HepG2 (cell line): ENCODE data around the gene SYNE3. TPM values are rescaled to one million over a fixed set of nuclear protein-coding genes. Genes with fewer than 3 reads are reported as not detected.

Source experiments
- ATAC-seq: fragments of 200-7000 bp; cut with Tn5 transposase; 3 replicates; pipeline ENCODE4 v1.9.1; 2020; ENCODE audit warnings: mild to moderate bottlenecking, moderate library complexity
- BruUV-seq: library from RNA; stranded (reverse); fragments of 400-500 nt; replicated peaks from 2 replicates; lab custom pipeline; 2021; lab: Mats Ljungman, UMichigan
- CTCF ChIA-PET: fragments of 300-600 bp; formaldehyde crosslinking; extraction: SDS; loops from one replicate; lab custom pipeline; 2021; ENCODE audit warnings: low total read pairs, inconsistent platforms, low intra/inter-chr PET ratio; lab: Yijun Ruan, JAX
- POLR2A ChIA-PET: fragments of 350-600 bp; sonication (Branson Sonifier 250); formaldehyde crosslinking; loops from one replicate; lab custom pipeline; 2020; ENCODE audit warnings: antibody characterized with exemption, inconsistent platforms; lab: Yijun Ruan, JAX
- DNase-seq: peaks from one replicate; pipeline ENCODE4 v3.0.0-alpha.2; 2015; ENCODE audit warnings: low spot score
- FAIRE-seq: peaks from 3 replicates; lab custom pipeline; 2011; peaks lifted over from hg19 to GRCh38; lab: Jason Lieb, UNC
- H2AFZ ChIP-seq: one replicate; pipeline ENCODE4 v1.6.1; 2011; ENCODE audit warnings: low read length, inconsistent platforms
- H3K27ac ChIP-seq: fragments of 300-600 bp; 3 replicates; pipeline ENCODE4 v1.8.0; 2011; ENCODE audit warnings: mixed run types, mild to moderate bottlenecking, mixed read lengths, low read length, inconsistent platforms; ENCODE audit not compliant: insufficient read depth; ENCODE audit errors: extremely low read length
- H3K27me3 ChIP-seq, 2 experiments: fragments of 200-600 bp in 1 of 2; 2 replicates in 1 of 2; 3 replicates in 1 of 2; pipeline versions ENCODE4 v1.6.0 to v1.8.0; 2011; ENCODE audit warnings: low read length in 2 of 2, mild to moderate bottlenecking in 2 of 2, moderate library complexity in 2 of 2, inconsistent platforms in 1 of 2; ENCODE audit not compliant: insufficient read depth in 2 of 2, control insufficient read depth in 1 of 2
- H3K36me3 ChIP-seq, 2 experiments: fragments of 200-600 bp in 1 of 2; replicated peaks in 1 of 2; 2 replicates in 1 of 2; 3 replicates in 1 of 2; pipeline versions ENCODE4 v1.5.1 to v1.8.0; 2011; ENCODE audit warnings: low read length in 2 of 2, inconsistent platforms in 1 of 2; ENCODE audit not compliant: insufficient read depth in 2 of 2, control insufficient read depth in 1 of 2
- H3K4me1 ChIP-seq: 2 replicates; pipeline ENCODE4 v1.5.1; 2012; ENCODE audit warnings: low read length, inconsistent platforms; ENCODE audit not compliant: insufficient read depth
- H3K4me2 ChIP-seq: 2 replicates; pipeline ENCODE4 v1.6.0; 2011; ENCODE audit warnings: low read depth, low read length, inconsistent platforms
- H3K4me3 ChIP-seq, 3 experiments: fragments of 200-600 bp in 1 of 3; sonication (generic), shearing (Covaris generic) in 1 of 3; replicated peaks in 1 of 3; 2 replicates each; pipeline ENCODE4 v1.5.1; 2011 to 2016; ENCODE audit warnings: low read length in 3 of 3, inconsistent platforms in 2 of 3, low read depth in 2 of 3, mild to moderate bottlenecking in 2 of 3, control low read depth in 1 of 3, mixed read lengths in 1 of 3; ENCODE audit not compliant: insufficient read depth in 1 of 3
- H3K79me2 ChIP-seq: one replicate; pipeline ENCODE4 v1.6.1; 2011; ENCODE audit warnings: low read length, inconsistent platforms; ENCODE audit not compliant: insufficient read depth
- H3K9ac ChIP-seq: 2 replicates; pipeline ENCODE4 v1.6.0; 2011; ENCODE audit warnings: mild to moderate bottlenecking, low read depth, low read length, inconsistent platforms; ENCODE audit not compliant: insufficient read depth
- H3K9me3 ChIP-seq: 2 replicates; pipeline ENCODE4 v1.5.1; 2012; ENCODE audit warnings: mild to moderate bottlenecking, low read length
- H4K20me1 ChIP-seq: 2 replicates; pipeline ENCODE4 v1.6.0; 2011; ENCODE audit warnings: inconsistent platforms, mild to moderate bottlenecking, low read length, moderate library complexity; ENCODE audit not compliant: insufficient read depth
- CAMTA2 ChIP-seq: sonication (generic); formaldehyde crosslinking; IDR thresholded peaks from 2 replicates; pipeline ENCODE4 v1.4.0; 2020; ENCODE audit warnings: mild to moderate bottlenecking, missing genetic modification reagents, borderline replicate concordance
- FOXA1 ChIP-seq, 2 experiments: fragments of 450-650 bp in 1 of 2; sonication (generic) in 1 of 2; formaldehyde crosslinking in 1 of 2; IDR thresholded peaks; 2 replicates each; pipeline versions ENCODE4 v1.4.0 to v1.6.1; 2016 to 2020; ENCODE audit warnings: missing genetic modification reagents in 1 of 2
- ZFY ChIP-seq: sonication (generic); formaldehyde crosslinking; IDR thresholded peaks from 2 replicates; pipeline ENCODE4 v1.4.0; 2020; ENCODE audit warnings: missing genetic modification reagents
- ZNF263 ChIP-seq: sonication (generic); formaldehyde crosslinking; IDR thresholded peaks from 2 replicates; pipeline ENCODE4 v1.4.0; 2020; ENCODE audit warnings: missing genetic modification reagents
- ZNF772 ChIP-seq: sonication (generic); formaldehyde crosslinking; IDR thresholded peaks from 2 replicates; pipeline ENCODE4 v1.5.0; 2020; ENCODE audit warnings: mild to moderate bottlenecking, missing genetic modification reagents
- WGBS: methylation state at CpG from one replicate; pipeline ENCODE4 v1.1.6; 2017; ENCODE audit warnings: low lambda C conversion rate; 5-methylcytosine and 5-hydroxymethylcytosine counted together
- in situ Hi-C: cut with HindIII; loops from 2 replicates; pipeline ENCODE4 v1.10.0; 2017; ENCODE audit warnings: low pct_unique_long_range_greater_than_20kb; ENCODE audit not compliant: extremely low pct_ligation_motif_present
- intact Hi-C: fragments of 100-400 bp; cut with micrococcal nuclease; formaldehyde crosslinking; loops from one replicate; pipeline ENCODE4 v1.10.0; 2022; ENCODE audit not compliant: unreplicated experiment
- polyA plus RNA-seq, 8 experiments: library from polyadenylated mRNA; depleted of rRNA in 3 of 8; stranded (reverse) in 7 of 8; unstranded in 1 of 8; fragments of >200 nt; fragmentation: Illumina TruSeq in 4 of 8; extraction: Trizol in 4 of 8; gene quantifications; 2 replicates each; pipeline versions ENCODE4 v1.2.1 to v1.2.3, GENCODE V29; 2011 to 2016; ENCODE audit warnings: low read depth in 4 of 8, missing spikeins in 1 of 8, mixed read lengths in 1 of 8; ENCODE audit not compliant: insufficient read depth in 1 of 8
- total RNA-seq, 5 experiments: library from RNA; depleted of rRNA; stranded (reverse); fragments of >200 nt; fragmentation: Illumina TruSeq; extraction: Trizol; gene quantifications; 2 replicates each; pipeline ENCODE4 v1.2.3, GENCODE V29; 2016; ENCODE audit warnings: low read depth in 1 of 5

The SYNE3 gene
- total and polyA plus RNA-seq, 2 of the 13 experiments (the other 11 are each of a cell fraction or from before 2014, with no cell fraction given): 7.8 to 8.0 TPM

- H3K4me1 ChIP-seq: peaks cover 71% of the 10 kb centered on the region
- intact Hi-C loops: no loop called here
- no peaks in the 10 kb centered on the region for H3K27me3 ChIP-seq
- FAIRE-seq: no peak
- H3K27ac ChIP-seq: no peak overlapping the region
- in situ Hi-C loops: no loop called here
- TF ChIP-seq FOXA1 (IDR thresholded peaks at IDR 0.05) (peak; percentile 48; the same call in 1 of the 2 replicates), FOXA1 (CRISPR knock-in tag; IDR thresholded peaks at IDR 0.05) (no peak), ZFY (CRISPR knock-in tag) (no peak)
- CTCF ChIA-PET: no interaction called here
- POLR2A ChIA-PET: interaction anchor here (1.9 kb wide), 1 partner anchor 8 kb away, joined by 7 read pairs; no protein-coding TSS in a partner anchor
- no peak overlapping the region for H3K4me2 ChIP-seq
- peaks cover 12 to 33% of the 10 kb centered on the region in 2 experiments for H3K36me3 ChIP-seq
- ATAC-seq: no peak
- no TSS peak for BruUV-seq
- no peak for DNase-seq
- no peak overlapping the region for H3K9ac ChIP-seq
- no peak overlapping the region for H3K4me3 ChIP-seq
- peaks cover 40% of the 10 kb centered on the region for H4K20me1 ChIP-seq
- WGBS: 80% methylated on average over 8 of the region's 8 CpGs
- H3K79me2 ChIP-seq: peaks cover 94% of the 10 kb centered on the region
- H3K9me3 ChIP-seq: no peaks in the 10 kb centered on the region
- H2AFZ ChIP-seq: no peak overlapping the region
Observed at GRCh38 chr14:95541932-95542930, 25.8 kb upstream of the SYNE3 start.

DNA sequence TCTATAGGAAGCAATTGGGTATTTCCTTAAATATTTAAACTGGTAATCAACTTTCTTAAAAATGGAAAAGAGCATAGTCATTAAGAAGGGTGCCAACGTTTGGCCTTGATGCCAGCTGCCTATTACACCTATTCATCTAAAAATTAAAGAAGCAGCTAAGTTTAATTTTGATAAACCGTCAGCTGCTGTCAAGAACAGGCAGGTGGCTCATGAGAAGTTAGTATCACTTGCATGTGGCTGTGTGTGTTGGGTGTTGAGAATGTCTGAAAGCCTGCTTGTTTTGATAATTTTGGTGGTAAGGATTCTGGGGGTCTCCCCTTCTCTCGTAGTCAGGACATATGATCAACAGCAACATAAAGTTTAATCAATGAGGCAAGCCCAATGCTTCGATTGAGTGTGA lies 24.9 kb upstream of the SYNE3 start:
- CTCF ChIA-PET: no interaction called here
- no peaks in the 10 kb centered on the region for H3K27me3 ChIP-seq
- POLR2A ChIA-PET: interaction anchor here (0.7 to 1.9 kb wide), 2 partner anchors 9 to 18 kb away, joined by 4 to 7 read pairs; no protein-coding TSS in a partner anchor
- H3K4me2 ChIP-seq: no peak overlapping the region
- H3K4me3 ChIP-seq: no peak overlapping the region
- H3K36me3 ChIP-seq: peaks cover 12 to 33% of the 10 kb centered on the region in 2 experiments
- TF ChIP-seq CAMTA2 (CRISPR knock-in tag): no peak
- TF ChIP-seq ZNF772 (CRISPR knock-in tag): no peak
- TF ChIP-seq ZNF263: no peak
- WGBS: 87% methylated on average over 4 of the region's 4 CpGs
- no peak overlapping the region for H3K9ac ChIP-seq
- intact Hi-C loops (no loop called here), in situ Hi-C loops (no loop called here)
- peaks cover 99% of the 10 kb centered on the region for H3K79me2 ChIP-seq
- H4K20me1 ChIP-seq: peaks cover 40% of the 10 kb centered on the region
- ATAC-seq: no peak
- DNase-seq: no peak
- H3K4me1 ChIP-seq: peaks cover 62% of the 10 kb centered on the region
- BruUV-seq: no TSS peak
- no peaks in the 10 kb centered on the region for H3K9me3 ChIP-seq
- H3K27ac ChIP-seq: no peak overlapping the region
- no peak for FAIRE-seq
- no peak overlapping the region for H2AFZ ChIP-seq
